CD4-positive, alpha-beta memory T cell (primary cell): ENCODE results near the gene QPRT. TPM values are rescaled to one million over a fixed set of nuclear protein-coding genes. Genes with fewer than 3 reads are reported as not detected.
"Not testable (repeated sequence)": the region's sequence is repeated elsewhere in the genome, so short reads cannot be mapped to it uniquely, and the experiment has no call there.

Source experiments
- CTCF ChIA-PET: fragments of 350-600 bp; sonication (Branson Sonifier 250); formaldehyde crosslinking; loops from one replicate; lab custom pipeline; 2021; ENCODE audit warnings: inconsistent platforms; ENCODE audit not compliant: partially characterized antibody; lab: Charles Lee
- POLR2A ChIA-PET: fragments of 350-600 bp; sonication (Branson Sonifier 250); formaldehyde crosslinking; loops from one replicate; lab custom pipeline; 2021; ENCODE audit not compliant: partially characterized antibody; lab: Charles Lee
- DNase-seq, 5 donors: peaks; one replicate each; pipeline versions ENCODE4 v3.0.0 to v3.0.0-alpha.2; 2020 to 2022; ENCODE audit warnings: mixed read lengths in 1 of 5
- H3K27ac ChIP-seq: one replicate; pipeline ENCODE4 v1.7.0; 2013; ENCODE audit warnings: low read depth, low read length
- H3K27me3 ChIP-seq: 2 replicates; pipeline ENCODE4 v1.7.0; 2013; ENCODE audit warnings: mild to moderate bottlenecking, low read length, moderate library complexity; ENCODE audit not compliant: insufficient read depth
- H3K36me3 ChIP-seq: 2 replicates; pipeline ENCODE4 v1.7.0; 2013; ENCODE audit warnings: mild to moderate bottlenecking, low read length, moderate library complexity; ENCODE audit not compliant: insufficient read depth
- H3K4me1 ChIP-seq: 2 replicates; pipeline ENCODE4 v1.7.0; 2013; ENCODE audit warnings: mild to moderate bottlenecking, low read length, moderate library complexity; ENCODE audit not compliant: insufficient read depth
- H3K4me3 ChIP-seq, 2 donors: one replicate each; pipeline ENCODE4 v1.7.0; 2013; ENCODE audit warnings: low read length in 2 of 2, mild to moderate bottlenecking in 1 of 2
- H3K9me3 ChIP-seq, 2 donors: one replicate each; pipeline ENCODE4 v1.7.0; 2013; ENCODE audit warnings: low read length in 2 of 2, control low read depth in 1 of 2; ENCODE audit not compliant: control insufficient read depth in 1 of 2
- H3K27ac Mint-ChIP-seq, 7 donors: one replicate each; pipeline ENCODE4 v1.8.0; 2020 to 2021; ENCODE audit warnings: mixed read lengths in 7 of 7, mild to moderate bottlenecking in 6 of 7, inconsistent platforms in 3 of 7, moderate library complexity in 3 of 7
- H3K27me3 Mint-ChIP-seq, 2 donors: one replicate each; pipeline ENCODE4 v1.8.0; 2020 to 2021; ENCODE audit warnings: mixed read lengths in 2 of 2
- H3K36me3 Mint-ChIP-seq, 2 donors: one replicate each; pipeline ENCODE4 v1.8.0; 2020 to 2021; ENCODE audit warnings: mixed read lengths in 2 of 2, inconsistent platforms in 1 of 2, mild to moderate bottlenecking in 1 of 2
- H3K4me1 Mint-ChIP-seq, 4 donors: one replicate each; pipeline ENCODE4 v1.8.0; 2020 to 2021; ENCODE audit warnings: mixed read lengths in 4 of 4, mild to moderate bottlenecking in 1 of 4
- H3K4me3 Mint-ChIP-seq, 8 donors: one replicate each; pipeline ENCODE4 v1.8.0; 2020 to 2021; ENCODE audit warnings: mixed read lengths in 8 of 8, mild to moderate bottlenecking in 7 of 8, moderate library complexity in 6 of 8, inconsistent platforms in 3 of 8
- H3K9me3 Mint-ChIP-seq, 8 donors: one replicate each; pipeline ENCODE4 v1.8.0; 2020 to 2021; ENCODE audit warnings: mixed read lengths in 8 of 8, mild to moderate bottlenecking in 5 of 8, inconsistent platforms in 3 of 8, moderate library complexity in 1 of 8
- intact Hi-C: fragments of 100-400 bp; cut with micrococcal nuclease; formaldehyde crosslinking; loops from one replicate; pipeline ENCODE4 v1.15.1; 2023
- polyA plus RNA-seq, 2 donors: library from polyadenylated mRNA; unstranded; fragments of 300-500 nt; fragmentation: Illumina TruSeq; gene quantifications; one replicate each; pipeline ENCODE4 v1.2.3, GENCODE V29; 2021
- total RNA-seq, 2 experiments: library from RNA; stranded (reverse); gene quantifications; one replicate each; pipeline ENCODE4 v1.2.3, GENCODE V29; 2021

The QPRT gene
- total and polyA plus RNA-seq, 4 experiments from 2014 or later = 0.53 to 1.1 (median 0.84) TPM

- not testable (repeated sequence) for H3K9me3 ChIP-seq, H3K36me3 Mint-ChIP-seq
- CTCF ChIA-PET = interaction anchor here (0.8 to 1.9 kb wide), 5 partner anchors 10 to 110 kb away, joined by 3 to 29 read pairs (median 4); partner anchors contain the start of gene C16orf54
Observed at GRCh38 chr16:29709657-29710056, 30.7 kb downstream of the QPRT start.

DNA sequence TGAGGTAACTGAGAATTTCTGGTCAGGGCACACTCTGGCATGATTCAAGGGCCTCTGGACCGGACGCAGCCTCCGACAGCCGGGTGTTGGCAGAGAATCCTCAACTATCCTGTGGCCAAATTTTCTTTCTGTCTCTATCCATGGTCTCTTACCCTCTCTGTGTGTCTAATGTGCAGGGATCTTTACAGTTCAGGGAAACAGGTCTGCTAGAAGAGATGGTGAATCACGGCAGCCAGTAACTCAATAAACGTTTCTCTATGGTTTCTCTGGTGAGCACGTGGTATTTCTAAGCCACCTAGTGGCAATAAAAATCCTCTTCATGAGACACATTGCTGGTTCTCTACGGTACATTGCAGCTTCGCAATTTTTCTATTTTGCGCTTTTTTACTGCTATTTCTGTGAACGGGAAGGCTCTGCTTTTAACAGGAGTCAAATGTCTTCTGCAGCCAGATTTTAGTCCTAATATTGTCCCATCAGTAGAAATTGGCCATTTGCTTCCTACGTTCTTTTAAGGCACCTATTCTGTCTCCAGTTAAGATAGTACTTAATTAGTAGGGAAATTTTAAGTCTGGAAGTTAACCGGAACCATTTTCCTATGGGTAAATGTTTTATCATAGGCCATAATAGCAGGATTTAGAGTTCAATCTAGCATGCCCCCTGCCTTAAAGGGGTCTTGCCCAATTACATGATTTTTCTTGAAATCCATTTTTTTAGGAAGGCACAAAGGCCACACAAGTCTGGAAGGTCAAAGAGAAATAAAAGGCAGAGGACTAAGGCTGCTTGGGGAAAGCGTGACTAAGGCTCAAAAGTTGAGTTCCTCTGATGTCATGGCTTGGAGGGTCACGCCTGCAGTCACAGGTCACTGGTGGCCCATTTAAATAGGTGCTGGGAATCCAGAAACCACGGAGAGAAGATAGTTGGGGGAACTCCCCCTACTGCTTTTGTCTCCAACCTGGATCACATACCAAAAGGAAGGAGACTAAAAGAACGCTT lies 31.5 kb downstream of the QPRT start:
- peak overlapping the region in 1 of 8 donors; percentile 12 for H3K4me3 Mint-ChIP-seq
- Histone ChIP-seq H3K9me3 (no peaks in the 10 kb centered on the region), H3K4me1 (peaks cover 10% of the 10 kb centered on the region), H3K27ac (no peak overlapping the region), H3K36me3 (no peaks in the 10 kb centered on the region), H3K4me3 (no peak overlapping the region), H3K27me3 (no peaks in the 10 kb centered on the region)
- H3K4me1 Mint-ChIP-seq = peaks cover 6 to 25% (median 12%) of the 10 kb centered on the region in 4 donors
- intact Hi-C loops = loop anchor here (1.0 kb wide), 3 partner anchors 8 to 75 kb away; no protein-coding TSS in a partner anchor
- CTCF ChIA-PET = interaction anchor here (0.8 to 1.9 kb wide), 6 partner anchors 11 to 136 kb away, joined by 3 to 29 read pairs (median 4); partner anchors contain the start of gene C16orf54
- H3K9me3 Mint-ChIP-seq = peaks cover 0 to 2% (median 0%) of the 10 kb centered on the region in 8 donors
- POLR2A ChIA-PET = interaction anchor here (1.0 to 4.9 kb wide), 5 partner anchors 9 to 295 kb away, joined by 3 to 38 read pairs (median 3); no protein-coding TSS in a partner anchor
- H3K27ac Mint-ChIP-seq = peak overlapping the region in 6 of 7 donors; percentile 8 to 95 (median 89)
- no peaks in the 10 kb centered on the region for H3K36me3 Mint-ChIP-seq
- DNase-seq = peak; percentile 64 to 73 (median 69)
- H3K27me3 Mint-ChIP-seq = no peaks in the 10 kb centered on the region

More at GRCh38 chr16:29709657-29710056, 30.7 kb downstream of the QPRT start:
- Mint-ChIP-seq H3K4me1 (peaks cover 6 to 25% (median 14%) of the 10 kb centered on the region in 4 donors), H3K27ac (peak overlapping the region in 5 of 7 donors; percentile 81 to 95 (median 90))
- not testable (repeated sequence) for DNase-seq, H3K27me3 ChIP-seq, H3K4me3 Mint-ChIP-seq, H3K36me3 ChIP-seq, H3K4me3 ChIP-seq, H3K27me3 Mint-ChIP-seq, H3K27ac ChIP-seq, H3K9me3 Mint-ChIP-seq
- peaks cover 10% of the 10 kb centered on the region for H3K4me1 ChIP-seq
- POLR2A ChIA-PET = interaction anchor here (1.0 to 4.9 kb wide), 3 partner anchors 8 to 296 kb away, joined by 3 to 38 read pairs (median 9); no protein-coding TSS in a partner anchor
- intact Hi-C loops = loop anchor here (1.0 kb wide), 3 partner anchors 7 to 76 kb away; no protein-coding TSS in a partner anchor

- Histone ChIP-seq H3K4me1 (peaks cover 10% of the 10 kb centered on the region), H3K36me3 (no peaks in the 10 kb centered on the region), H3K27me3 (no peaks in the 10 kb centered on the region), H3K9me3 (no peaks in the 10 kb centered on the region), H3K4me3 (no peak overlapping the region), H3K27ac (no peak overlapping the region)
- ChIA-PET POLR2A (interaction anchor here (0.9 to 4.9 kb wide), 7 partner anchors 11 to 108 kb away, joined by 3 to 38 read pairs (median 4); partner anchors contain the start of genes C16orf54, KIF22 and MVP), CTCF (interaction anchor here (1.3 to 4.9 kb wide), 5 partner anchors 8 to 77 kb away, joined by 4 to 29 read pairs (median 9); partner anchors contain the start of gene KIF22)
- Mint-ChIP-seq H3K4me1 (peaks cover 6 to 19% (median 12%) of the 10 kb centered on the region in 4 donors), H3K27ac (no peak overlapping the region), H3K27me3 (no peaks in the 10 kb centered on the region), H3K36me3 (no peaks in the 10 kb centered on the region), H3K4me3 (no peak overlapping the region), H3K9me3 (peaks cover 0 to 2% (median 0%) of the 10 kb centered on the region in 8 donors)
- DNase-seq = no peak
- intact Hi-C loops = no loop called here
Observed at GRCh38 chr16:29712809-29713208, 33.8 kb downstream of the QPRT start.

DNA sequence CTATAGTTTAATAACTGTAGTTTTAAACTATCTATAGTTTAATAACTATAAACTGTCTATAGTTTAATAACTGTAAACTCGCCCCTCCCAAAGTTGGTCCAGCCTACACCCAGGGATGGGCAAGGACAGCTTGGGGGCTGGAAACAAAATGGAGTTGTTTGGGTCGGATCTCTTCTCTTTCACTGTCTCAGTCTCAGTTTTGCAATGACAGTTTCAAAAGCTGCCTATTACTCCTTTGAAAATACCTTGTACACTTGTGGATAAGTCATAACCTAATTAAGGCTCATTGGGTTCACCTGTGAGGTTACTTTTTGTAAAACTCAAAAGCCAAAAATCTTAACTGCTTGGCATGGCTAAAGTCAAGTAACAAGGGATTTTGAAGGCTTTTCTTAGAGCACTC lies 35.4 kb downstream of the QPRT start:
- Mint-ChIP-seq H3K27me3 (no peaks in the 10 kb centered on the region), H3K27ac (no peak overlapping the region), H3K9me3 (no peaks in the 10 kb centered on the region), H3K4me3 (no peak overlapping the region), H3K36me3 (no peaks in the 10 kb centered on the region), H3K4me1 (peaks cover 6 to 14% (median 12%) of the 10 kb centered on the region in 4 donors)
- no peaks in the 10 kb centered on the region for H3K27me3 ChIP-seq
- H3K27ac ChIP-seq = no peak overlapping the region
- no peak overlapping the region for H3K4me3 ChIP-seq
- H3K36me3 ChIP-seq = no peaks in the 10 kb centered on the region
- peaks cover 10% of the 10 kb centered on the region for H3K4me1 ChIP-seq
- POLR2A ChIA-PET = interaction anchor here (1.0 to 1.9 kb wide), 3 partner anchors 25 to 101 kb away, joined by 3 to 5 read pairs (median 4); partner anchors contain the start of genes KIF22 and PAGR1
- DNase-seq = no peak
- H3K9me3 ChIP-seq = no peaks in the 10 kb centered on the region
- intact Hi-C loops = no loop called here
- CTCF ChIA-PET = interaction anchor here (1.2 to 12.2 kb wide), 7 partner anchors 9 to 76 kb away, joined by 4 to 172 read pairs (median 6); partner anchors contain the start of gene KIF22

DNA sequence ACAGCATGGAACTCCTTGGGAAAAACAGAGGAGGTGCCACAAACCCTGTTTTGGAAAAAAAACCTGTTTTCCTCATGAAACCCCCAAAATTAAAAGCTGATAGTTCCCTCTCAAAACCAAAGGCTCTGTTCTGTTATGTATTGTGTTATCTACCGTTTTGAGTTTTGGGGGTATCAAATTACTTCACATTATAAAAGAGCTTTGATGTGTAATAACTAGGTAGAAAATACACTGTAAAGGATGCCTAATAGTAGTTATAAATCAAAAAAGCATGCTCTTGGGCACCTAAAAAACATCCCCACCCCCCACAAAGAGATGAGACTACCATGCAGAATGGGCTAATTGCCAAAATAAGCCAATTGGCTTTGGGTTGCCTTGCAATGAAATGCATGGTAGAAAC lies 36.0 kb downstream of the QPRT start:
- Histone ChIP-seq H3K4me3 (no peak overlapping the region), H3K27me3 (no peaks in the 10 kb centered on the region), H3K36me3 (no peaks in the 10 kb centered on the region), H3K4me1 (peaks cover 9% of the 10 kb centered on the region), H3K9me3 (no peaks in the 10 kb centered on the region), H3K27ac (no peak overlapping the region)
- intact Hi-C loops = no loop called here
- no peak overlapping the region for H3K4me3 Mint-ChIP-seq
- H3K9me3 Mint-ChIP-seq = no peaks in the 10 kb centered on the region
- CTCF ChIA-PET = interaction anchor here (0.8 to 12.2 kb wide), 7 partner anchors 8 to 39 kb away, joined by 4 to 172 read pairs (median 5); no protein-coding TSS in a partner anchor
- peaks cover 4 to 10% (median 7%) of the 10 kb centered on the region in 4 donors for H3K4me1 Mint-ChIP-seq
- no peaks in the 10 kb centered on the region for H3K27me3 Mint-ChIP-seq
- H3K36me3 Mint-ChIP-seq = no peaks in the 10 kb centered on the region
- no peak overlapping the region for H3K27ac Mint-ChIP-seq
- POLR2A ChIA-PET = interaction anchor here (1.0 to 1.9 kb wide), 4 partner anchors 16 to 101 kb away, joined by 3 to 5 read pairs (median 4); partner anchors contain the start of genes KIF22 and PAGR1
- no peak for DNase-seq

DNA sequence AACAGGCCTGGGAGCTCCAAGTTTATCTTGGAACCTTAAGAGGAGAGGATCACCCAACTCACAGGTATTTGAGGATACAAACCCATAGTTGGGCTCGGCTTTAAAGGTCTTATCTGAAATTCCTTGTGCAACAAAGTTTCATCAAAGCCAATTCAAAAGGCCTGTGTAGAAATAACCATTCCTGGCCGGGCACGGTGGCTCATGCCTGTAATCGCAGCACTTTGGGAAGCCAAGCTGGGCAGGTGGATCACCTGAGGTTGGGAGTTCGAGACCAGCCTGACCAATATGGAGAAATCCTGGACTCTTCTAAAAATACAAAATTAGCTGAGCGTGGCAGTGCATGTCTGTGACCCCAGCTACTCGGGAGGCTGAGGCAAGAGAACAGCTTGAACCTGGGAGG lies 38.1 kb downstream of the QPRT start:
- Histone ChIP-seq H3K27ac (no peak overlapping the region), H3K9me3 (no peaks in the 10 kb centered on the region), H3K27me3 (no peaks in the 10 kb centered on the region), H3K4me3 (no peak overlapping the region), H3K36me3 (no peaks in the 10 kb centered on the region), H3K4me1 (no peaks in the 10 kb centered on the region)
- peaks cover 4 to 10% (median 7%) of the 10 kb centered on the region in 4 donors for H3K4me1 Mint-ChIP-seq
- ChIA-PET POLR2A (interaction anchor here (0.9 to 1.6 kb wide), 4 partner anchors 15 to 73 kb away, joined by 3 to 4 read pairs (median 4); partner anchors contain the start of gene KIF22), CTCF (interaction anchor here (4.2 to 12.2 kb wide), 2 partner anchors 11 to 18 kb away, joined by 26 to 172 read pairs; no protein-coding TSS in a partner anchor)
- intact Hi-C loops = no loop called here
- H3K9me3 Mint-ChIP-seq = no peaks in the 10 kb centered on the region
- DNase-seq = no peak
- no peaks in the 10 kb centered on the region for H3K27me3 Mint-ChIP-seq
- no peak overlapping the region for H3K4me3 Mint-ChIP-seq
- no peaks in the 10 kb centered on the region for H3K36me3 Mint-ChIP-seq
- no peak overlapping the region for H3K27ac Mint-ChIP-seq
